Omental fat pad (tissue), 4 donors: ENCODE results near the gene CREB3L2. TPM values are rescaled to one million over a fixed set of nuclear protein-coding genes. Genes with fewer than 3 reads are reported as not detected.

ENCODE experiments used
- ATAC-seq: fragments of 150-250 bp; one replicate; pipeline ENCODE4 v1.9.1; 2016; ENCODE audit warnings: mild to moderate bottlenecking, moderate library complexity; ENCODE audit not compliant: low FRiP score
- DNase-seq: peaks from one replicate; pipeline ENCODE4 v3.0.0-alpha.2; 2019; ENCODE audit warnings: low spot score
- total RNA-seq, 4 donors: library from RNA; depleted of rRNA; stranded (reverse); fragments of >200 nt; gene quantifications; one replicate each; pipeline ENCODE4 v1.1.0, GENCODE V29; 2016
- TF ChIP-seq, protein P1 (sequence below), 3 donors: fragments of 450-650 bp; IDR thresholded peaks; one replicate each; pipeline ENCODE4 v1.5.1; 2016 to 2017; ENCODE audit warnings: antibody characterized with exemption in 3 of 3, mild to moderate bottlenecking in 3 of 3, moderate library complexity in 2 of 3

Gene CREB3L2
- total RNA-seq, 4 donors from 2014 or later, result 35.6 to 50.4 (median 42.8) TPM

DNA sequence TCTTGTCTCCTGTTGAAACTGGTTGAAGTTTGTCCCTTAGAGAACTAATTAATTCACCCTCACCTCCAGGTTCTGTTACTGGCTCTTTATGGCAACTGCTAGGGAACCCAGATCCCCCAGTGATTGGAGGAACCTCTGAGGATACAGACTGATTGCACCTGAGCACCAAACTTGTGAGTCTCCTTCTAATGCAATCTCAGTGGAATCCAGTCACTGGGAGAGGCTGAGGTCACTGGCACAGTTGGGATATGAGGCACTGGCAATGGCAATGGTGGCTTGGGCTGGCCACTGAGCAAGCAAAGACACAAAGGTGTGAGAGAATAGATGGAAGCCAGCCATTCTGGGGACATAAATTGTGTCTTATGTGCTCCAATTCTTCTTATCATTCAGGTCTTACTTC lies 149.8 kb downstream of the CREB3L2 start:
- ATAC-seq (no peak), DNase-seq (no peak)
- TF ChIP-seq, protein P1, sequence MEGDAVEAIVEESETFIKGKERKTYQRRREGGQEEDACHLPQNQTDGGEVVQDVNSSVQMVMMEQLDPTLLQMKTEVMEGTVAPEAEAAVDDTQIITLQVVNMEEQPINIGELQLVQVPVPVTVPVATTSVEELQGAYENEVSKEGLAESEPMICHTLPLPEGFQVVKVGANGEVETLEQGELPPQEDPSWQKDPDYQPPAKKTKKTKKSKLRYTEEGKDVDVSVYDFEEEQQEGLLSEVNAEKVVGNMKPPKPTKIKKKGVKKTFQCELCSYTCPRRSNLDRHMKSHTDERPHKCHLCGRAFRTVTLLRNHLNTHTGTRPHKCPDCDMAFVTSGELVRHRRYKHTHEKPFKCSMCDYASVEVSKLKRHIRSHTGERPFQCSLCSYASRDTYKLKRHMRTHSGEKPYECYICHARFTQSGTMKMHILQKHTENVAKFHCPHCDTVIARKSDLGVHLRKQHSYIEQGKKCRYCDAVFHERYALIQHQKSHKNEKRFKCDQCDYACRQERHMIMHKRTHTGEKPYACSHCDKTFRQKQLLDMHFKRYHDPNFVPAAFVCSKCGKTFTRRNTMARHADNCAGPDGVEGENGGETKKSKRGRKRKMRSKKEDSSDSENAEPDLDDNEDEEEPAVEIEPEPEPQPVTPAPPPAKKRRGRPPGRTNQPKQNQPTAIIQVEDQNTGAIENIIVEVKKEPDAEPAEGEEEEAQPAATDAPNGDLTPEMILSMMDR (IDR thresholded peaks at IDR 0.05), result no peak

DNA sequence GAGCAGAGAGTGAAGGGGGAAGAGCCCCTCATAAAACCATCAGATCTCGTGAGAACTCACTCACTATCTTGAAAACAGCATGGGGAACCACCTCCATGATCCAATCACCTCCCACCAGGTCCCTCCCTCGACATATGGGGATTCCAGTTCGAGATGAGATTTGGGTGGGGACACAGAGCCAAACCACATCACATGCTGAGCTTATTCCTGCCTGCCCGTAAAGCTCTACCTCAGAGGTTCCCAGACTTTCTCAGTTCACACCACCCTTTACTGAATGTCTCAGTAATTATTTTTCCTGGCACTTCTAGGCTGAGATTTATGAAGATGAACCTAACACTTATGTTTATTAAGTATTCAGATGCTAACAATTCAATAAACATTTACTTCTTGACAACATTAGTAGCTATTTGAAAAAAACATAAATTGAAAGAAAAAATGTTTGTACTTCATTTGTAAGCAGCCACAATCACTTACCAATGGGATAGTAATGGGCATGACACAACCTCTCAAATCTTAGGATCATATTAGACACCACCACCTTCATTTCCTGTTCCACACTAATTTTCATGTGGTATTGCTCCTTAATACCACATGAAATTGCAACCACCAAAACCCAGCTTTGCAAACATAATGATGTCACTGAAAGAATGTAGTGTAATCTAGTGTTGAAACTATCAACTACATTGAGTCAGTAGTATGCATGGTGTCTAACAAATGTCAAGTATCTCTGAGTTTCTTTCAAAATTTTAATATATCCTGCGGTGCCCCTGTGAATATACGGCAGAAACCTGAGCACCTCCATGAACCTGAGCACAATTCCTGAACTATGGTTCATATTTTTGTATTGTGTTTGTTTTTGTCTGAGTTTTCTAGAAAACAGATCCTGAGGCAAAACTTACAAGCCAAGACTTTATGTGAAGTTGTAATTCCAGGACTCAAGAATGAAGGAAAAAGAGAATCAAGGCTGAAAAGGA lies 150.6 kb downstream of the CREB3L2 start:
- DNase-seq, result no peak
- ATAC-seq, result no peak
- TF ChIP-seq, protein P1 (IDR thresholded peaks at IDR 0.05), result no peak

DNA sequence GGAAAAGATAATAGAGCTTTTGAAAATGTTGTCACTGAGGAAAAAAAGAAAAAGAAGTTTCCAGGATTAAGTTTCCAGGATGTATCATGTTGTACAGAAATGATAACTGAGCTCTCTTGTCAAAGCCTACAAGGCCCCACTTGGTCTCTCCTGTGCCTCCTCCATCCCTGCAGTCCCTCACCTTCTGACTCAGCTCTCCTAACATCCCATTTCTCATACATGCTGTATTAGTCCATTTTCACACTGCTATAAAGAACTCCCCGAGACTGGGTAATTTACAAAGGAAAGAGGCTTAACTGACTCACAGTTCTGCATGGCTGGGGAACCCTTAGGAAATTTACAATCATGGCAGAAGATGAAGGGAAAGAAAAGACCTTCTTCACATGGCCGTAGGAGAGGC lies 151.3 kb downstream of the CREB3L2 start:
- no peak for ATAC-seq
- no peak for DNase-seq
- TF ChIP-seq, protein P1 (IDR thresholded peaks at IDR 0.05), result no peak

DNA sequence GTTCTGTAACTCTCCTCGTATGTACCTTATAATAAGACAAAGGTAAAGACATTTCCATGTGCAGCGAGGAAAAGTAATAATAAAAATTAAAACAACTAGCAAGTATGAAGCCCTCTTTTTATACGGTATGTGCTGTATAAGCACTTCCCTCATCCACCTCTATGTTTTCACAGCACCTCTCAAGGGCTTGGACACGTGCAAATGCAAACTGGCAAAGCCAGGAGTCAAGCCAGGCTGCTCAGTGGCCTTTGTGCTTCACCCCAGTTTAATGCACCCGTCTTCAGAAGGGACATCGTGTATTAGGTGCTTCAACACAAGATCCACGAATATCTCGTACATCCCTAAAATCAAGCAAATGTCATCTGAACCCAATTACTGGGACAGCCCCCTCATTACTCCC lies 153.8 kb downstream of the CREB3L2 start:
- TF ChIP-seq, protein P1 (IDR thresholded peaks at IDR 0.05), result no peak
- DNase-seq (no peak), ATAC-seq (no peak)

DNA sequence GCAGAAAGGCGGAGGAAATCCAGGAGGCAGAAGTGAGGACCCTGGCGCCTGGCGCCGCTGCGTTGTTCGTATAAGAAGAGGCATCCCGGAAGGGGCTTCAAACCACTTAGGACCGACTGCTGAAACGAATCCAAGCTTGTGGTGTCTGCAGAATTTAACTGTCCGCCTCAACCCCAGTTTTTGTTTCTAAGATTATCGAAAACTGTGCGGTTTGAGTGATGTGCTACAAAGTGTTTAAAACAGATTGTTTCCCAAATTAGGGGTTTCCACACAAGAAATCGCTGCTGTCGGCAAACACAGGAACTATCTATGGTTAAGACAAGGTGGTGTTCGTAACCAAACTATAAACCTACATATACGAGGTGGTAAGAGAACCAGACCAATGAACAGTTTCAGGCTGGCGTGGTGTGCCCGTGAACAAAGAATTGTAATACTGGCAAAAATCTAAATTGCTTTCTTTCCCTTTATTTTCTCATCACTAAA lies 154.3 kb downstream of the CREB3L2 start:
- DNase-seq (no peak), ATAC-seq (no peak)
- TF ChIP-seq, protein P1 (IDR thresholded peaks at IDR 0.05), result no peak

DNA sequence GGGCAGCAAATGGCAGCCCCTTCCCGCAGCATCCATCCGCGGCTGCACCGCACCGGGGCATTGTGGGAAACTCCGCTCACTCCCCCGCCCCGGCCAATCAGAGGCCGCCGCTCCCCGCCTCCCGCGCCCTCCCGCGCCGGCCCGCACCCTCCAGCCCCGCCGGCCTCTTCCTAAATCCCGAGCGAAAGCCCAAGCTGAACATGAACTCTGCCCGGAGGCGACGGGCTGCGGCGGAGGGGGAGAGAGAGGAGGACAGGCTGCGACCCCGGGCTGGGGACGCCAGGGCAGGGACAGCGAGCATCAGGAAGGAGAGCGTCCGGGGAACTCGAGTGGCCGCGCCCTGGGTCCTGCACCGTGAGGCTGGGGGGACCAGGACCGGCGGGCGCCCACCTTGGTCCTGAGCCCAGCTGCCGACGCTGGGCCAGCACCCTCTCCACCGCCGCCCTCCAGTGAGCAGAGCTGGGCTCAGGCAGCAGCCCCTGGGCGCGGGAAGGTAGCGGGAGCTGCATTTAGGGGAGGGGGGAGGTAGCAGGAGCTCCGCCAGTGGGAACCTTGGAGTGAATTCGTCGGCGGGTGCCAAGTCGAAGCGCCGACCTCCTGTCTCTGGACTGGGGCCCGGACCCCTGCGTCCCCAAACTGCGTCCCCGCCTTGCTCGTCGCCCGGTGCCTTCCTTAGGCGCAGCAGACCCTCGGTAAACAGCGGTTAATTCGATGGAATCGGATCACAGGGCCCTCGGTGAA lies 154.9 kb downstream of the CREB3L2 start, which contains the start of gene DGKI:
Gene DGKI, minus strand, starts transcription at position 148 of the 741 bp plus-strand sequence.
- ATAC-seq, result no peak
- DNase-seq, result no peak
- TF ChIP-seq, protein P1 (IDR thresholded peaks at IDR 0.05), result no peak
